ENCODE results near the gene WSCD1. TPM values are rescaled to one million over a fixed set of nuclear protein-coding genes. Genes with fewer than 3 reads are reported as not detected.

The WSCD1 gene
- total RNA-seq, 1 donor from 2014 or later = 11.4 TPM

GRCh38 chr17:6110088-6110487, 39.9 kb downstream of the WSCD1 start:
- Histone ChIP-seq H3K9me3 (no peaks in the 10 kb centered on the region), H3K27me3 (no peaks in the 10 kb centered on the region), H3K36me3 (no peaks in the 10 kb centered on the region), H3K4me1 (no peaks in the 10 kb centered on the region), H3K27ac (no peak overlapping the region), H3K4me3 (no peak overlapping the region)
- DNase-seq (ENCODE audit: low spot score in 2 of 2) = no peak
- intact Hi-C loops (cut with DNase I) = no loop called here
- TF ChIP-seq CTCF (IDR thresholded peaks at IDR 0.05) = no peak

GRCh38 chr17:6110592-6110991, 40.4 kb downstream of the WSCD1 start:
- Histone ChIP-seq H3K4me1 (no peaks in the 10 kb centered on the region), H3K4me3 (no peak overlapping the region), H3K9me3 (no peaks in the 10 kb centered on the region), H3K27ac (no peak overlapping the region), H3K27me3 (no peaks in the 10 kb centered on the region), H3K36me3 (no peaks in the 10 kb centered on the region)
- intact Hi-C loops (cut with DNase I) = no loop called here
- DNase-seq (ENCODE audit: low spot score in 2 of 2) = no peak
- no peak for TF ChIP-seq CTCF (IDR thresholded peaks at IDR 0.05)

GRCh38 chr17:6120351-6120750, 50.2 kb downstream of the WSCD1 start:
- TF ChIP-seq CTCF (IDR thresholded peaks at IDR 0.05) = no peak
- intact Hi-C loops (cut with DNase I) = no loop called here
- Histone ChIP-seq H3K27ac (no peak overlapping the region), H3K4me1 (no peaks in the 10 kb centered on the region), H3K36me3 (no peaks in the 10 kb centered on the region), H3K9me3 (no peaks in the 10 kb centered on the region), H3K4me3 (no peak overlapping the region), H3K27me3 (no peaks in the 10 kb centered on the region)
- DNase-seq (ENCODE audit: low spot score in 2 of 2) = no peak

GRCh38 chr17:6124856-6125255, 54.7 kb downstream of the WSCD1 start:
- intact Hi-C loops (cut with DNase I) = no loop called here
- Histone ChIP-seq H3K9me3 (no peaks in the 10 kb centered on the region), H3K36me3 (no peaks in the 10 kb centered on the region), H3K27me3 (no peaks in the 10 kb centered on the region), H3K27ac (no peak overlapping the region), H3K4me1 (no peaks in the 10 kb centered on the region), H3K4me3 (no peak overlapping the region)
- TF ChIP-seq CTCF (IDR thresholded peaks at IDR 0.05) = no peak
- no peak for DNase-seq (ENCODE audit: low spot score in 2 of 2)

GRCh38 chr17:6126768-6127167, 56.6 kb downstream of the WSCD1 start:
- Histone ChIP-seq H3K27me3 (no peaks in the 10 kb centered on the region), H3K4me3 (no peak overlapping the region), H3K9me3 (no peaks in the 10 kb centered on the region), H3K36me3 (no peaks in the 10 kb centered on the region), H3K27ac (no peak overlapping the region), H3K4me1 (no peaks in the 10 kb centered on the region)
- intact Hi-C loops (cut with DNase I) = no loop called here
- no peak for TF ChIP-seq CTCF (IDR thresholded peaks at IDR 0.05)
- DNase-seq (ENCODE audit: low spot score in 2 of 2) = no peak

GRCh38 chr17:6134721-6135120, 64.5 kb downstream of the WSCD1 start:
- intact Hi-C loops (cut with DNase I) = no loop called here
- H3K27me3 ChIP-seq = no peaks in the 10 kb centered on the region
- H3K27ac ChIP-seq = no peak overlapping the region
- no peak for TF ChIP-seq CTCF (IDR thresholded peaks at IDR 0.05)
- no peak overlapping the region for H3K4me3 ChIP-seq
- H3K4me1 ChIP-seq = no peaks in the 10 kb centered on the region
- no peaks in the 10 kb centered on the region for H3K36me3 ChIP-seq
- no peak for DNase-seq (ENCODE audit: low spot score in 2 of 2)
- no peaks in the 10 kb centered on the region for H3K9me3 ChIP-seq
